Measurements from ENCODE around the gene FKTN. TPM values are rescaled to one million over a fixed set of nuclear protein-coding genes. Genes with fewer than 3 reads are reported as not detected.
"Not testable (repeated sequence)": the region's sequence is repeated elsewhere in the genome, so short reads cannot be mapped to it uniquely, and the experiment has no call there.

Gene FKTN
- 13.6 TPM for polyA plus RNA-seq (2013, experiment 1 of 4)
- polyA plus RNA-seq (2013, experiment 2 of 4), result 20.9 TPM
- polyA plus RNA-seq (2013, experiment 3 of 4), result 13.2 TPM
- polyA plus RNA-seq (2013, experiment 4 of 4), result 14.9 TPM

GRCh38 chr9:105557804-105558610 is at the start of gene FKTN:
TSS of gene FKTN (plus strand) at chr9:105558131. CDS start at chr9:105575033, 16,902 bp downstream.
- H3K27ac ChIP-seq (ENCODE audit: insufficient read depth, low read depth, low read length, poor library complexity, severe bottlenecking), result no peak within 1 kb of the TSS
- WGBS, 2 experiments, result 4 to 5% methylated on average over 49 of the region's 49 CpGs

GRCh38 chr9:105508530-105508929 is 49.4 kb upstream of the FKTN start:
- no peak overlapping the region for H3K27ac ChIP-seq (ENCODE audit: insufficient read depth, low read depth, low read length, poor library complexity, severe bottlenecking)
- no peak overlapping the region for H3K4me3 ChIP-seq (ENCODE audit: insufficient read depth, low read depth, low read length)
- H3K36me3 ChIP-seq (ENCODE audit: control insufficient read depth, insufficient read depth, low read length), result no peaks in the 10 kb centered on the region
- no peaks in the 10 kb centered on the region for H3K9me3 ChIP-seq (ENCODE audit: control insufficient read depth, low read length)
- WGBS, 2 experiments, result 99 to 100% methylated on average over 2 of the region's 2 CpGs
- H3K27me3 ChIP-seq (ENCODE audit: control insufficient read depth, insufficient read depth, low read length, poor library complexity, severe bottlenecking), result no peaks in the 10 kb centered on the region
- no peaks in the 10 kb centered on the region for H3K4me1 ChIP-seq (ENCODE audit: control insufficient read depth, insufficient read depth, low read length)

More at GRCh38 chr9:105557804-105558610, at the start of gene FKTN:
- Histone ChIP-seq H3K27me3 (ENCODE audit: control insufficient read depth, insufficient read depth, low read length, poor library complexity, severe bottlenecking) (peaks cover 10% of the 10 kb centered on the region), H3K4me3 (ENCODE audit: insufficient read depth, low read depth, low read length) (peak within 1 kb of the TSS; percentile 96), H3K36me3 (ENCODE audit: control insufficient read depth, insufficient read depth, low read length) (peaks cover 5% of the 10 kb centered on the region), H3K4me1 (ENCODE audit: control insufficient read depth, insufficient read depth, low read length) (peaks cover 4% of the 10 kb centered on the region), H3K9me3 (ENCODE audit: control insufficient read depth, low read length) (no peaks in the 10 kb centered on the region)

- H3K36me3 ChIP-seq (ENCODE audit: control insufficient read depth, insufficient read depth, low read length), result peaks cover 3% of the 10 kb centered on the region
- no peaks in the 10 kb centered on the region for H3K9me3 ChIP-seq (ENCODE audit: control insufficient read depth, low read length)
- H3K4me3 ChIP-seq (ENCODE audit: insufficient read depth, low read depth, low read length), result no peak overlapping the region
- 93 to 98% methylated on average over 1 of the region's 1 CpG for WGBS, 2 experiments
- no peaks in the 10 kb centered on the region for H3K4me1 ChIP-seq (ENCODE audit: control insufficient read depth, insufficient read depth, low read length)
- H3K27ac ChIP-seq (ENCODE audit: insufficient read depth, low read depth, low read length, poor library complexity, severe bottlenecking), result no peak overlapping the region
- H3K27me3 ChIP-seq (ENCODE audit: control insufficient read depth, insufficient read depth, low read length, poor library complexity, severe bottlenecking), result no peaks in the 10 kb centered on the region
Observed at GRCh38 chr9:105510024-105510423, 47.9 kb upstream of the FKTN start.

GRCh38 chr9:105511446-105511845 is 46.5 kb upstream of the FKTN start:
- Histone ChIP-seq H3K27ac (ENCODE audit: insufficient read depth, low read depth, low read length, poor library complexity, severe bottlenecking) (no peak overlapping the region), H3K36me3 (ENCODE audit: control insufficient read depth, insufficient read depth, low read length) (peaks cover 13% of the 10 kb centered on the region), H3K27me3 (ENCODE audit: control insufficient read depth, insufficient read depth, low read length, poor library complexity, severe bottlenecking) (no peaks in the 10 kb centered on the region), H3K4me1 (ENCODE audit: control insufficient read depth, insufficient read depth, low read length) (no peaks in the 10 kb centered on the region), H3K4me3 (ENCODE audit: insufficient read depth, low read depth, low read length) (no peak overlapping the region), H3K9me3 (ENCODE audit: control insufficient read depth, low read length) (no peaks in the 10 kb centered on the region)

GRCh38 chr9:105515811-105516413 is 42.0 kb upstream of the FKTN start:
- no peaks in the 10 kb centered on the region for H3K27me3 ChIP-seq (ENCODE audit: control insufficient read depth, insufficient read depth, low read length, poor library complexity, severe bottlenecking)
- no peak overlapping the region for H3K27ac ChIP-seq (ENCODE audit: insufficient read depth, low read depth, low read length, poor library complexity, severe bottlenecking)
- peaks cover 13% of the 10 kb centered on the region for H3K36me3 ChIP-seq (ENCODE audit: control insufficient read depth, insufficient read depth, low read length)
- 82 to 83% methylated on average over 11 of the region's 11 CpGs for WGBS, 2 experiments
- H3K4me1 ChIP-seq (ENCODE audit: control insufficient read depth, insufficient read depth, low read length), result no peaks in the 10 kb centered on the region
- H3K9me3 ChIP-seq (ENCODE audit: control insufficient read depth, low read length), result no peaks in the 10 kb centered on the region
- H3K4me3 ChIP-seq (ENCODE audit: insufficient read depth, low read depth, low read length), result no peak overlapping the region

- H3K4me1 ChIP-seq (ENCODE audit: control insufficient read depth, insufficient read depth, low read length); H3K4me3 ChIP-seq (ENCODE audit: insufficient read depth, low read depth, low read length); H3K27me3 ChIP-seq (ENCODE audit: control insufficient read depth, insufficient read depth, low read length, poor library complexity, severe bottlenecking); H3K9me3 ChIP-seq (ENCODE audit: control insufficient read depth, low read length); H3K27ac ChIP-seq (ENCODE audit: insufficient read depth, low read depth, low read length, poor library complexity, severe bottlenecking): not testable (repeated sequence)
- peaks cover 12% of the 10 kb centered on the region for H3K36me3 ChIP-seq (ENCODE audit: control insufficient read depth, insufficient read depth, low read length)
- WGBS, 2 experiments, result 93 to 96% methylated on average over 42 to 43 of the region's 43 CpGs
Observed at GRCh38 chr9:105519710-105520369, 38.1 kb upstream of the FKTN start.

GRCh38 chr9:105520992-105521391 is 36.9 kb upstream of the FKTN start:
- H3K9me3 ChIP-seq (ENCODE audit: control insufficient read depth, low read length); H3K27ac ChIP-seq (ENCODE audit: insufficient read depth, low read depth, low read length, poor library complexity, severe bottlenecking); H3K36me3 ChIP-seq (ENCODE audit: control insufficient read depth, insufficient read depth, low read length); H3K4me1 ChIP-seq (ENCODE audit: control insufficient read depth, insufficient read depth, low read length); H3K27me3 ChIP-seq (ENCODE audit: control insufficient read depth, insufficient read depth, low read length, poor library complexity, severe bottlenecking); H3K4me3 ChIP-seq (ENCODE audit: insufficient read depth, low read depth, low read length): not testable (repeated sequence)
- 80 to 100% methylated on average over 1 of the region's 6 CpGs for WGBS, 2 experiments

- H3K4me3 ChIP-seq (ENCODE audit: insufficient read depth, low read depth, low read length); H3K9me3 ChIP-seq (ENCODE audit: control insufficient read depth, low read length); H3K27me3 ChIP-seq (ENCODE audit: control insufficient read depth, insufficient read depth, low read length, poor library complexity, severe bottlenecking); H3K27ac ChIP-seq (ENCODE audit: insufficient read depth, low read depth, low read length, poor library complexity, severe bottlenecking); H3K4me1 ChIP-seq (ENCODE audit: control insufficient read depth, insufficient read depth, low read length); H3K36me3 ChIP-seq (ENCODE audit: control insufficient read depth, insufficient read depth, low read length): not testable (repeated sequence)
- WGBS, 2 experiments, result 95 to 96% methylated on average over 9 of the region's 10 CpGs
Observed at GRCh38 chr9:105522618-105523385, 35.1 kb upstream of the FKTN start.

GRCh38 chr9:105531530-105531929 is 26.4 kb upstream of the FKTN start:
- H3K4me3 ChIP-seq (ENCODE audit: insufficient read depth, low read depth, low read length), result no peak overlapping the region
- H3K36me3 ChIP-seq (ENCODE audit: control insufficient read depth, insufficient read depth, low read length), result peaks cover 10% of the 10 kb centered on the region
- H3K27ac ChIP-seq (ENCODE audit: insufficient read depth, low read depth, low read length, poor library complexity, severe bottlenecking), result no peak overlapping the region
- no peaks in the 10 kb centered on the region for H3K9me3 ChIP-seq (ENCODE audit: control insufficient read depth, low read length)
- H3K27me3 ChIP-seq (ENCODE audit: control insufficient read depth, insufficient read depth, low read length, poor library complexity, severe bottlenecking), result no peaks in the 10 kb centered on the region
- 89 to 90% methylated on average over 3 of the region's 3 CpGs for WGBS, 2 experiments
- H3K4me1 ChIP-seq (ENCODE audit: control insufficient read depth, insufficient read depth, low read length), result no peaks in the 10 kb centered on the region

All from ectodermal cell (in vitro differentiated cells).